Endodermal cell (in vitro differentiated cells): Measurements from ENCODE around the gene UBTF. TPM values are rescaled to one million over a fixed set of nuclear protein-coding genes. Genes with fewer than 3 reads are reported as not detected.

Source experiments
- DNase-seq: peaks from one replicate; pipeline ENCODE4 v3.0.0-alpha.2; 2017
- H3K27ac ChIP-seq: 2 replicates; pipeline ENCODE4 v1.5.1; 2013; ENCODE audit warnings: mild to moderate bottlenecking, low read depth, low read length, moderate library complexity
- H3K27me3 ChIP-seq: 2 replicates; pipeline ENCODE4 v1.6.1; 2013; ENCODE audit warnings: mild to moderate bottlenecking, low read length, moderate library complexity; ENCODE audit not compliant: insufficient read depth, control insufficient read depth, poor library complexity, severe bottlenecking
- H3K36me3 ChIP-seq: 2 replicates; pipeline ENCODE4 v1.7.0; 2013; ENCODE audit warnings: mild to moderate bottlenecking, low read length, moderate library complexity; ENCODE audit not compliant: control insufficient read depth, insufficient read depth
- H3K4me1 ChIP-seq: one replicate; pipeline ENCODE4 v1.7.0; 2013; ENCODE audit warnings: low read length; ENCODE audit not compliant: control insufficient read depth, insufficient read depth
- H3K4me3 ChIP-seq: 2 replicates; pipeline ENCODE4 v1.5.1; 2013; ENCODE audit warnings: mild to moderate bottlenecking, low read length, moderate library complexity
- H3K9ac ChIP-seq: 2 replicates; pipeline ENCODE4 v1.6.1; 2013; ENCODE audit warnings: mild to moderate bottlenecking, low read length, moderate library complexity; ENCODE audit not compliant: poor library complexity, severe bottlenecking; ENCODE audit errors: extremely low read depth
- H3K9me3 ChIP-seq: 2 replicates; pipeline ENCODE4 v1.6.1; 2013; ENCODE audit warnings: mild to moderate bottlenecking, low read length, moderate library complexity; ENCODE audit not compliant: control insufficient read depth
- H3K27ac Mint-ChIP-seq: 2 replicates; pipeline ENCODE4 v1.8.0; 2020; ENCODE audit warnings: mixed read lengths
- H3K27me3 Mint-ChIP-seq: 2 replicates; pipeline ENCODE4 v1.8.0; 2021; ENCODE audit warnings: mild to moderate bottlenecking, mixed read lengths; ENCODE audit not compliant: insufficient read depth
- H3K36me3 Mint-ChIP-seq: 2 replicates; pipeline ENCODE4 v1.8.0; 2020; ENCODE audit warnings: low read depth, mixed read lengths
- H3K4me1 Mint-ChIP-seq: 2 replicates; pipeline ENCODE4 v1.8.0; 2020; ENCODE audit warnings: mixed read lengths
- H3K4me3 Mint-ChIP-seq: 2 replicates; pipeline ENCODE4 v1.8.0; 2020; ENCODE audit warnings: mild to moderate bottlenecking, moderate library complexity, mixed read lengths
- H3K9me3 Mint-ChIP-seq: 2 replicates; pipeline ENCODE4 v1.8.0; 2020; ENCODE audit warnings: mild to moderate bottlenecking, mixed read lengths
- WGBS, 2 experiments: methylation state at CpG; one replicate each; pipeline versions ENCODE4 v1.1.5 to v1.1.7; 2013; ENCODE audit warnings: missing lambda C conversion rate in 2 of 2, mixed read lengths in 1 of 2; ENCODE audit not compliant: insufficient coverage in 1 of 2, insufficient read length in 1 of 2; 5-methylcytosine and 5-hydroxymethylcytosine counted together
- total RNA-seq, 2 donors: library from RNA; stranded (reverse); fragmentation: NEBNext Ultra II Directional in 1 of 2; extraction: Animal tissue kit (Norgen Biotek cat#: 25700) in 1 of 2; gene quantifications; 2 replicates in 1 of 2; 3 replicates in 1 of 2; pipeline ENCODE4 v1.2.1, GENCODE V29; 2021
- TF ChIP-seq, protein P1 (sequence below): fragments of 200-600 bp; sonication (generic); conservative IDR thresholded peaks from 2 replicates; pipeline ENCODE4 v1.5.0; 2021; ENCODE audit warnings: antibody characterized with exemption, mild to moderate bottlenecking

Gene UBTF
- total RNA-seq, 2 donors from 2014 or later: 62.0 to 89.9 TPM

DNA sequence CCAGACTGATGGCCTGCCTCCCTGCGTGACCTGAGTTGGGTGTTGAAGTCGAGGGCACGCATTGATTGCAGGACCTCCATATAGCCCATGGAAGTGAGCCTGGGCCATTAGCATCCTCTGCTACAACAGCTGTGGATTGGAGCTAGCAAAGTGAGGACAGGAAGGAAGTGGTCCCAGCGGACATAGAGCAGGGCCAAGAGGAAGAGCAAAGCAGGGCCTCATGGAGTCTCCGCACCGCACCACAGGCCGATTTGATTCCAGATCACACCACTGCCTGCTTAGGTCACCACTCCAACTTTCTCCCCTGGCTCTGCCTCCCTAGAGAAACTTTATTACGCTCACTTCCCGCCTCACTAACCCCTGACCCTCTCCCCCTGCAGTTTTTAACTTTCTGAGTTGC lies 10.7 kb upstream of the UBTF start:
- peaks cover 2% of the 10 kb centered on the region for H3K27me3 Mint-ChIP-seq
- Histone ChIP-seq H3K9ac (no peak overlapping the region), H3K27me3 (no peaks in the 10 kb centered on the region), H3K4me3 (no peak overlapping the region), H3K27ac (no peak overlapping the region), H3K4me1 (no peaks in the 10 kb centered on the region), H3K9me3 (no peaks in the 10 kb centered on the region), H3K36me3 (no peaks in the 10 kb centered on the region)
- TF ChIP-seq, protein P1, sequence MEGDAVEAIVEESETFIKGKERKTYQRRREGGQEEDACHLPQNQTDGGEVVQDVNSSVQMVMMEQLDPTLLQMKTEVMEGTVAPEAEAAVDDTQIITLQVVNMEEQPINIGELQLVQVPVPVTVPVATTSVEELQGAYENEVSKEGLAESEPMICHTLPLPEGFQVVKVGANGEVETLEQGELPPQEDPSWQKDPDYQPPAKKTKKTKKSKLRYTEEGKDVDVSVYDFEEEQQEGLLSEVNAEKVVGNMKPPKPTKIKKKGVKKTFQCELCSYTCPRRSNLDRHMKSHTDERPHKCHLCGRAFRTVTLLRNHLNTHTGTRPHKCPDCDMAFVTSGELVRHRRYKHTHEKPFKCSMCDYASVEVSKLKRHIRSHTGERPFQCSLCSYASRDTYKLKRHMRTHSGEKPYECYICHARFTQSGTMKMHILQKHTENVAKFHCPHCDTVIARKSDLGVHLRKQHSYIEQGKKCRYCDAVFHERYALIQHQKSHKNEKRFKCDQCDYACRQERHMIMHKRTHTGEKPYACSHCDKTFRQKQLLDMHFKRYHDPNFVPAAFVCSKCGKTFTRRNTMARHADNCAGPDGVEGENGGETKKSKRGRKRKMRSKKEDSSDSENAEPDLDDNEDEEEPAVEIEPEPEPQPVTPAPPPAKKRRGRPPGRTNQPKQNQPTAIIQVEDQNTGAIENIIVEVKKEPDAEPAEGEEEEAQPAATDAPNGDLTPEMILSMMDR: no peak
- no peak overlapping the region for H3K27ac Mint-ChIP-seq
- no peak for DNase-seq
- no peaks in the 10 kb centered on the region for H3K36me3 Mint-ChIP-seq
- H3K4me1 Mint-ChIP-seq: no peaks in the 10 kb centered on the region
- WGBS, 2 experiments: 87 to 92% methylated on average over 6 to 9 of the region's 9 CpGs
- H3K4me3 Mint-ChIP-seq: no peak overlapping the region
- no peaks in the 10 kb centered on the region for H3K9me3 Mint-ChIP-seq

DNA sequence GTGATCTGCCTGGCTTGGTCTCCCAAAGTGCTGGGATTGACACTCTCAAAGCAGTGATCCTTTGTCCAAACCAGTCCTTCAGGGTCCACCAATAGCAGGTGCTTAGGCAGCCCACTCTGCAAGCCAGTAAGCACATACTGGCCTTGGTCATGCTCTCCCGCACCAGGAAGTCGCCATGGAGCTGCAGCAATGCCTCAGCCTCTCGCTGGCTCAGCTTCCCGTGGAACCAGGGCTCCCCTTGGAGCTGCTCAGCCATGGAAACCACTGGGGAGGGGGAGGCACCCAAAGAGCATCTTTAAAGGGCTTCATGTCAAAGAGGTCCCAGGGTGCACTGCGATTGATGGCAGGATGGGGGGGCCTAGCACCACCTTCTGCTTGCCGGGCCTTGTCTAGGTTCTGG lies 9.6 kb upstream of the UBTF start:
- 91 to 92% methylated on average over 5 to 6 of the region's 6 CpGs for WGBS, 2 experiments
- TF ChIP-seq, protein P1: no peak
- Histone ChIP-seq H3K9me3 (no peaks in the 10 kb centered on the region), H3K4me1 (no peaks in the 10 kb centered on the region), H3K27me3 (no peaks in the 10 kb centered on the region), H3K4me3 (no peak overlapping the region), H3K36me3 (no peaks in the 10 kb centered on the region), H3K27ac (no peak overlapping the region), H3K9ac (no peak overlapping the region)
- Mint-ChIP-seq H3K4me3 (no peak overlapping the region), H3K36me3 (no peaks in the 10 kb centered on the region), H3K4me1 (no peaks in the 10 kb centered on the region), H3K9me3 (no peaks in the 10 kb centered on the region), H3K27me3 (peaks cover 2% of the 10 kb centered on the region), H3K27ac (no peak overlapping the region)
- no peak for DNase-seq

DNA sequence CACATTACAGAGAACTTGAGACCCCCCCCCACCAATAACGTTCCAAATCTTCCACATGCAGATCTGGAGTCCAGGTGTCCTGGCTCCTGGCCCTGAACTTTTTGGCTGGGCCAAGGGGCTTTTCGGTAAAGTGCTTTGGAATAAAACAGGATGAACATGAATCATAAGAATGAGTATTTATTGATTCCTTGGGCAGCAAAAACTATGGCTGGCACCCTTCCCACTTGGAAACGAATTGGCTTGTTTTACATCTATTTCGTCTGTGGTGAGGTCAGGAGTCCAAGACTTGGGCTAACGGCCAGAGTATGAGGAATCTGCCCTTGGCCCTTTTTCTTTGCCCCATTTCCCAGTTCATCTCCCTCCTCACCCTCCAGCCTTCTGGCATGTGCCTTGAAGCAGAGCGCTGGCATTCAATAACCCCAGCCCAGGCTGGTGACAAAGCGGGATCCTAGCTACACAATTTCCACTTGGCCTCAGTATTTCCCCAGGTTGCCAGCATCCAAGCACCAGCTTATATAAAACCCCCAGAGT lies 4.1 kb upstream of the UBTF start:
- no peaks in the 10 kb centered on the region for H3K36me3 ChIP-seq
- no peak overlapping the region for H3K9ac ChIP-seq
- H3K4me1 Mint-ChIP-seq: peaks cover 8% of the 10 kb centered on the region
- no peaks in the 10 kb centered on the region for H3K9me3 ChIP-seq
- H3K27me3 Mint-ChIP-seq: peaks cover 2% of the 10 kb centered on the region
- no peaks in the 10 kb centered on the region for H3K27me3 ChIP-seq
- TF ChIP-seq, protein P1: no peak
- no peaks in the 10 kb centered on the region for H3K36me3 Mint-ChIP-seq
- no peak overlapping the region for H3K27ac Mint-ChIP-seq
- H3K4me3 ChIP-seq: no peak overlapping the region
- DNase-seq: no peak
- H3K9me3 Mint-ChIP-seq: no peaks in the 10 kb centered on the region
- no peak overlapping the region for H3K4me3 Mint-ChIP-seq
- 87 to 98% methylated on average over 5 to 7 of the region's 7 CpGs for WGBS, 2 experiments
- H3K4me1 ChIP-seq: no peaks in the 10 kb centered on the region
- no peak overlapping the region for H3K27ac ChIP-seq
